Activated CD8-positive, alpha-beta memory T cell treated with anti-CD3 and anti-CD28 coated beads, Interleukin-2, amount 50 U/mL, for 4 hours (primary cell): ENCODE measurements around the gene SMAD2.
"Not testable (repeated sequence)": the region's sequence is repeated elsewhere in the genome, so short reads cannot be mapped to it uniquely, and the experiment has no call there.

ENCODE experiments used
- DNase-seq: peaks from one replicate; pipeline ENCODE4 v3.0.0-alpha.2; 2020

SMAD2 gene

GRCh38 chr18:47930199-47930930, at the start of gene SMAD2:
TSS of gene SMAD2 (minus strand) at chr18:47930659. CDS start at chr18:47896756, 33,903 bp downstream.
- DNase-seq: peak; percentile 80

- DNase-seq: no peak
These were observed 49.2 kb upstream of the SMAD2 start for GRCh38 chr18:47979611-47980200.

GRCh38 chr18:47978603-47979002, 48.1 kb upstream of the SMAD2 start:
- DNase-seq: no peak

- no peak for DNase-seq
These were observed 47.7 kb upstream of the SMAD2 start for GRCh38 chr18:47978141-47978540.

GRCh38 chr18:47975701-47976100, 45.2 kb upstream of the SMAD2 start:
- no peak for DNase-seq

- DNase-seq: no peak
These were observed 44.6 kb upstream of the SMAD2 start for GRCh38 chr18:47975105-47975504.

GRCh38 chr18:47970664-47971531, 40.4 kb upstream of the SMAD2 start:
- DNase-seq: no peak

- no peak for DNase-seq
These were observed 39.4 kb upstream of the SMAD2 start for GRCh38 chr18:47969816-47970215.

GRCh38 chr18:47968721-47969120, 38.3 kb upstream of the SMAD2 start:
- no peak for DNase-seq

- no peak for DNase-seq
These were observed 37.7 kb upstream of the SMAD2 start for GRCh38 chr18:47968006-47968676.

GRCh38 chr18:47964053-47964452, 33.6 kb upstream of the SMAD2 start:
- DNase-seq: no peak

GRCh38 chr18:47961003-47961402, 30.5 kb upstream of the SMAD2 start:
- DNase-seq: not testable (repeated sequence)

- DNase-seq: no peak
These were observed 23.0 kb upstream of the SMAD2 start for GRCh38 chr18:47953471-47953931.

GRCh38 chr18:47950511-47950910, 20.1 kb upstream of the SMAD2 start:
- no peak for DNase-seq

GRCh38 chr18:47949202-47949601, 18.7 kb upstream of the SMAD2 start:
- DNase-seq: no peak

- DNase-seq: no peak
These were observed 16.4 kb upstream of the SMAD2 start for GRCh38 chr18:47946889-47947288.

GRCh38 chr18:47944972-47945852, 14.8 kb upstream of the SMAD2 start:
- no peak for DNase-seq

GRCh38 chr18:47936952-47937351, 6.5 kb upstream of the SMAD2 start:
- DNase-seq: no peak

- DNase-seq: no peak
These were observed 5.0 kb upstream of the SMAD2 start for GRCh38 chr18:47935321-47936055.

GRCh38 chr18:47932603-47933002, 2.1 kb upstream of the SMAD2 start:
- DNase-seq: no peak

- no peak for DNase-seq
These were observed 1.7 kb upstream of the SMAD2 start for GRCh38 chr18:47932190-47932589.
